GM12875 (cell line): ENCODE data around the gene BMPER.

Experiments used
- H3K4me3 ChIP-seq: one replicate; pipeline ENCODE4 v1.5.1; 2011; ENCODE audit warnings: low read depth, low read length, control low read depth
- CTCF ChIP-seq: IDR thresholded peaks from 2 replicates; pipeline ENCODE4 v1.5.1; 2011; ENCODE audit warnings: low read depth, mild to moderate bottlenecking, control low read depth, inconsistent platforms, low read length, moderate library complexity, borderline replicate concordance; ENCODE audit not compliant: insufficient read depth

The BMPER gene

GRCh38 chr7:34155220-34155908 is 250.0 kb downstream of the BMPER start:
- no peak for TF ChIP-seq CTCF
- H3K4me3 ChIP-seq, result no peak overlapping the region

GRCh38 chr7:34156336-34156735 is 251.0 kb downstream of the BMPER start:
- H3K4me3 ChIP-seq, result no peak overlapping the region
- no peak for TF ChIP-seq CTCF

- TF ChIP-seq CTCF, result no peak
- H3K4me3 ChIP-seq, result no peak overlapping the region
Measured at GRCh38 chr7:34157137-34157536, 251.8 kb downstream of the BMPER start.

- no peak for TF ChIP-seq CTCF
- no peak overlapping the region for H3K4me3 ChIP-seq
Measured at GRCh38 chr7:34158368-34159153, 253.2 kb downstream of the BMPER start.

- H3K4me3 ChIP-seq, result no peak overlapping the region
- no peak for TF ChIP-seq CTCF
Measured at GRCh38 chr7:34160261-34160752, 255.0 kb downstream of the BMPER start.

- TF ChIP-seq CTCF, result no peak
- no peak overlapping the region for H3K4me3 ChIP-seq
Measured at GRCh38 chr7:34162027-34162565, 256.8 kb downstream of the BMPER start.
